Peyer's patch (tissue), 4 donors: ENCODE results near the gene PAPSS1. TPM values are rescaled to one million over a fixed set of nuclear protein-coding genes. Genes with fewer than 3 reads are reported as not detected.

Source experiments
- DNase-seq, 3 donors: peaks; one replicate each; pipeline ENCODE4 v3.0.0-alpha.2; 2017 to 2019
- H3K27ac ChIP-seq, 4 donors: fragments of 200-600 bp; sonication (generic); one replicate each; pipeline ENCODE4 v1.5.1; 2016 to 2019
- H3K27me3 ChIP-seq, 2 donors: fragments of 200-600 bp; sonication (generic); one replicate each; pipeline ENCODE4 v1.5.1; 2019
- H3K36me3 ChIP-seq, 3 donors: fragments of 200-600 bp; sonication (generic); one replicate each; pipeline ENCODE4 v1.5.1; 2016 to 2019
- H3K4me1 ChIP-seq, 4 donors: fragments of 200-600 bp; sonication (generic); one replicate each; pipeline ENCODE4 v1.5.1; 2016 to 2019
- H3K4me3 ChIP-seq, 4 donors: fragments of 200-600 bp; sonication (generic); 1 replicate in 3 of 4; 2 replicates in 1 of 4; pipeline ENCODE4 v1.5.1; 2016 to 2019; ENCODE audit warnings: mild to moderate bottlenecking in 1 of 4
- H3K9me3 ChIP-seq, 4 donors: fragments of 200-600 bp; sonication (generic); one replicate each; pipeline ENCODE4 v1.5.1; 2016 to 2019; ENCODE audit warnings: mild to moderate bottlenecking in 1 of 4
- CTCF ChIP-seq, 6 experiments: fragments of 450-650 bp in 4 of 6; fragments of 200-600 bp in 2 of 6; sonication (generic) in 1 of 6; IDR thresholded peaks; one replicate each; pipeline ENCODE4 v1.5.1; 2017 to 2019; ENCODE audit warnings: antibody characterized with exemption in 6 of 6, mild to moderate bottlenecking in 3 of 6, moderate library complexity in 1 of 6
- POLR2A ChIP-seq, 2 donors: fragments of 450-650 bp; IDR thresholded peaks; one replicate each; pipeline ENCODE4 v1.5.1; 2017; ENCODE audit warnings: antibody characterized with exemption in 2 of 2, mild to moderate bottlenecking in 2 of 2, moderate library complexity in 2 of 2
- total RNA-seq, 4 donors: library from RNA; depleted of rRNA; stranded (reverse); fragments of >200 nt; gene quantifications; one replicate each; pipeline ENCODE4 v1.1.0, GENCODE V29; 2016

Gene PAPSS1
- total RNA-seq, 4 donors from 2014 or later: 9.0 to 23.3 (median 18.1) TPM

- no peak for TF ChIP-seq CTCF (IDR thresholded peaks at IDR 0.05)
- no peak for TF ChIP-seq POLR2A (IDR thresholded peaks at IDR 0.05)
- Histone ChIP-seq H3K36me3 (peaks cover 0 to 5% (median 0%) of the 10 kb centered on the region in 3 donors), H3K27me3 (no peaks in the 10 kb centered on the region), H3K27ac (no peak overlapping the region), H3K4me3 (no peak overlapping the region), H3K4me1 (no peaks in the 10 kb centered on the region), H3K9me3 (no peaks in the 10 kb centered on the region)
- DNase-seq: no peak
These were observed 103.1 kb downstream of the PAPSS1 start for GRCh38 chr4:107616838-107617389.

DNA sequence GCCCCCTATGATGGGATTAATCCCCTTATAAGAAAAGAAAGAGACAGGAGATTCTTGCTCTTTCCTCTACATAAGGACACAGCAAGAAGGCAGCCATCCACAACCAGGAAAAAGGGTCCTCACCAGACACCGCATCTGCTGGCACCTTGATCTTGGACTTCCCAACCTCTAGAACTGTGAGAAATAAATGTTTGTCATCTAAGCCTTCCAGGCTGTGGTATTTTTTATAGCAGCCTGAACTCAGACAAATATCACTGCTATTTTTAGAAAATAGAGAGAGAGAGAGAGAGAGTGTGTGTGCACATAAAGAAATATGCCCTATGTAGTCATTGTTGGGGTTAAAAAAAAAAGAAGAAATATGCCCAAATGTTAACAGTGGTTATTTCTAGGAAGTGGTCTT lies 104.2 kb downstream of the PAPSS1 start:
- Histone ChIP-seq H3K4me1 (no peaks in the 10 kb centered on the region), H3K27ac (no peak overlapping the region), H3K36me3 (peaks cover 0 to 5% (median 0%) of the 10 kb centered on the region in 3 donors), H3K9me3 (no peaks in the 10 kb centered on the region), H3K27me3 (no peaks in the 10 kb centered on the region), H3K4me3 (no peak overlapping the region)
- no peak for DNase-seq
- no peak for TF ChIP-seq CTCF (IDR thresholded peaks at IDR 0.05)
- TF ChIP-seq POLR2A (IDR thresholded peaks at IDR 0.05): no peak

- H3K4me3 ChIP-seq: no peak overlapping the region
These were observed 116.6 kb downstream of the PAPSS1 start for GRCh38 chr4:107603430-107603829.

GRCh38 chr4:107600983-107601382 lies 119.1 kb downstream of the PAPSS1 start:
- no peaks in the 10 kb centered on the region for H3K27me3 ChIP-seq
- no peak for DNase-seq
- TF ChIP-seq POLR2A (IDR thresholded peaks at IDR 0.05): no peak
- TF ChIP-seq CTCF (IDR thresholded peaks at IDR 0.05): no peak
- H3K36me3 ChIP-seq: no peaks in the 10 kb centered on the region
- H3K4me3 ChIP-seq: no peak overlapping the region
- no peaks in the 10 kb centered on the region for H3K9me3 ChIP-seq
- no peaks in the 10 kb centered on the region for H3K4me1 ChIP-seq
- H3K27ac ChIP-seq: no peak overlapping the region

More at GRCh38 chr4:107603430-107603829, 116.6 kb downstream of the PAPSS1 start:
- no peak for DNase-seq
- Histone ChIP-seq H3K27me3 (no peaks in the 10 kb centered on the region), H3K36me3 (no peaks in the 10 kb centered on the region), H3K27ac (no peak overlapping the region), H3K4me1 (no peaks in the 10 kb centered on the region), H3K9me3 (no peaks in the 10 kb centered on the region)
- TF ChIP-seq POLR2A (IDR thresholded peaks at IDR 0.05) (no peak), CTCF (IDR thresholded peaks at IDR 0.05) (no peak)

GRCh38 chr4:107600436-107600835 lies 119.6 kb downstream of the PAPSS1 start:
- H3K27me3 ChIP-seq: no peaks in the 10 kb centered on the region
- TF ChIP-seq POLR2A (IDR thresholded peaks at IDR 0.05) (no peak), CTCF (IDR thresholded peaks at IDR 0.05) (no peak)
- H3K9me3 ChIP-seq: no peaks in the 10 kb centered on the region
- DNase-seq: no peak
- no peaks in the 10 kb centered on the region for H3K4me1 ChIP-seq
- no peaks in the 10 kb centered on the region for H3K36me3 ChIP-seq
- H3K4me3 ChIP-seq: no peak overlapping the region
- no peak overlapping the region for H3K27ac ChIP-seq

- no peaks in the 10 kb centered on the region for H3K36me3 ChIP-seq
- H3K4me1 ChIP-seq: no peaks in the 10 kb centered on the region
- H3K4me3 ChIP-seq: no peak overlapping the region
- TF ChIP-seq CTCF (IDR thresholded peaks at IDR 0.05) (no peak), POLR2A (IDR thresholded peaks at IDR 0.05) (no peak)
- H3K27me3 ChIP-seq: no peaks in the 10 kb centered on the region
- H3K27ac ChIP-seq: no peak overlapping the region
- no peaks in the 10 kb centered on the region for H3K9me3 ChIP-seq
- no peak for DNase-seq
These were observed 120.2 kb downstream of the PAPSS1 start for GRCh38 chr4:107599841-107600240.
